Bone marrow (tissue), 2 donors: Measurements from ENCODE around the gene CNOT6L.
"Not testable (repeated sequence)": the region's sequence is repeated elsewhere in the genome, so short reads cannot be mapped to it uniquely, and the experiment has no call there.

ENCODE experiments used
- DNase-seq, 2 donors: peaks; one replicate each; lab custom pipeline; 2025; lab: John Stamatoyannopoulos, UW

The CNOT6L gene

DNA sequence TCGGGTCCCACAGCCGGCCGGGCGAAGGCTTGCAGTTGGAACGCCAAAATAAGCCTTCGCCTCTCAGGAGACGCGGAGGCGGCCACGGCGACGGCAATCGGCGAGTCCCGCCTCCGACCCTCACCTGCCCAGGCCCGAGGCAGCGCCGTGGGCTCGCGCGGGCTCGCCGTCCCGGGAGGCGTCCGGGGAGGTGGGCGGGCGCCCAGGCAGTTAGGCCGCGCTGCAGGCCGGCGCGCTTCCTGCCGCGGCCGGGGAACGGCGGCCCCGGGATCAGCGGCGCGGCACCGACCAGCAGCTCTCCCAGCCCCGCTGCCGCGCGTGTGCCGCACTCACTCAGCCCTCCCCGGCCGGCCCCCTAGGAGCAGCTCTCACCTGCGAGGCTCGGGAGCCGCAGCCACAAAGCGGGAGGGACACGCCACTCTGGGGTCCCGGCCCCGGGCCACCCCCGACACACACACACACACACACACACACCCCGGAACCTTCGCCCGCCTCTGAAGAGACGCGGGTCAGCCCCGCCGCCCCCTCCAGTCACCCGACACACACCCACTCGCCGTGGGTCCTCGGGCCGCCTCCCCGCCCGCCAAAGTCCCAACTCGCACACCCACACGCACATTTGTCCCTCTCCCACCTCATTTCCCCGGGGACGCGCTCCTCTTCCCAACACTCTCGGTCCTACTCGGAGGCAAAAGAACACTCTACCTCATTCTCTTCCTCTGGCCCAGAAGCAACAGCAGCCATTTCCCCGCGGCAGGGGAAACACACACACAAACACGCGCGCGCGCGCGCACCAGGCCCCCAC lies at the start of gene CNOT6L:
Gene CNOT6L, minus strand, starts transcription at position 767 of the 802 bp plus-strand sequence. Its CDS starts 60 bp downstream, at position 707.
- peak; percentile 64 to 69 for DNase-seq

DNA sequence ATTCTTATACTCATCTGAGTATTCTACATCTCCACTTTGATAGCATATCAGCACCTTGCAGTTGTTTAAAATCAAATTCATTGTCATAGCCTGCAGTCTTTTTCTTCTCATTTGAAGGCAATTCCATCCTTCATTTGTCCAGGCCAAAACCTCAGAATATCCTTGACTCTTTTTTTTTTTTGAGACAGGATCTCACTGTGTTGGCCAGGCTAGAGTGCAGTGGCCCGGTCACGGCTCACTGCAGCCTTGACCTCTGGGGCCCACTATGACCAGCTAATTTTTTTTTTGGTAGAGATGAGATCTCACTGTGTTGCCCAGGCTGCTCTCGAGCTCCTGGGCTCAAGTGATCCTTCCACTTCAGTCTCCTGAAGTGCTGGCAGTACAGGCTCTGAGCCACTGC lies 46.1 kb upstream of the CNOT6L start:
- no peak for DNase-seq

DNA sequence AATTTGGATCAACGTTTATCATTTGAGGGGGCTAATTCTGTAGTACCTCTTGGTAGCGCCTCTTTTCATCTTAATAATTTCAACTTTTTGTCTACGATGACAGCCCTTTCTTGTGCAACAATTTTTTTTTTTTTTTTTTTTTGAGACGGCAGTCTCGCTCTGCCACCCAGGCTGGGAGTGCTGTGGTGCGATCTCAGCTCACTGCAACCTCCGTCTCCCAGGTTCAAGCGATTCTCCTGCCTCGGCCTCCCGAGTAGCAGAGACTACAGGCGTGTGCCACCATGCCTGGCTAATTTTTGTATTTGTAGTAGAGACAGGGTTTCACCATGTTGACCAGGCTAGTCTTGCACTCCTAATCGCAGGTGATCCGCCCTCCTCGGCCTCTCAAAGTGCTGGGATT lies 44.2 kb upstream of the CNOT6L start:
- DNase-seq = not testable (repeated sequence)

DNA sequence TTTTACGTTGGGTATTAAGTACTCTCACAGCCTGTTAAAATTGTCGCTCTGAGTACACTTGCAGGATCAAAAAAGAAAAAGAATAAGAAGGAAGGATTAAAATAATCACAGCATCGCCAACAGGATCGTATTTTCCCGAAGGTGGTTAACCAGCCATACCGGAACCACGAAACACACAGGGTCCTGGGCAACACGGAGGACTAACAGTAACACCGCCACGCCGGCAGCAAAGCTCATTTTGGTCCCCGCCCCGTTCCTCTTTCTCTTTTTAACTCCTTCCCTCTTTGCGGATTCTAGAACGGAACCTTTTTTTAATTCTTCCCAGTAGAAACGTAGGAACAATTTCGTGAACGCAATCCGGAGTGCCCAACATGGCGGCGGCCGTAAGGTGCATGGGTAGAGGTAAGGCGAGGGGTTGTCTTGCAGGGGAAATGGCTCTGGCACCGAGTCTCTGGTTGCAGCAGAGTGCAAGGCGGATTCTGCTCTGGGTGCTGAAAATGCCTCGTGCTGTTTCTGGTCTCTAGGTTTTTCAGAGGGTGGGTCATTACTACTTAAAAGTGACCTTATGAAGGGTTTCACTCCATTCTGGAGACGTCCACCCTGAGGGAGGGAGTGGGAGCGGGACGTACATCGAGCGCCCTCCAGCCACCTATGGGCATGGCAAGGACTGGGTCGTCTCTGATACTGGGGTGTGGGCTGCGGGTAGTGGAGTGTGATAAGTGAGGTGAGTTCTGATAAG lies 43.5 kb upstream of the CNOT6L start, which contains the start of gene MRPL1:
Gene MRPL1, plus strand, starts transcription at position 353 of the 739 bp plus-strand sequence. Its CDS starts 19 bp downstream, at position 372.
- DNase-seq = peak; percentile 84 to 98

DNA sequence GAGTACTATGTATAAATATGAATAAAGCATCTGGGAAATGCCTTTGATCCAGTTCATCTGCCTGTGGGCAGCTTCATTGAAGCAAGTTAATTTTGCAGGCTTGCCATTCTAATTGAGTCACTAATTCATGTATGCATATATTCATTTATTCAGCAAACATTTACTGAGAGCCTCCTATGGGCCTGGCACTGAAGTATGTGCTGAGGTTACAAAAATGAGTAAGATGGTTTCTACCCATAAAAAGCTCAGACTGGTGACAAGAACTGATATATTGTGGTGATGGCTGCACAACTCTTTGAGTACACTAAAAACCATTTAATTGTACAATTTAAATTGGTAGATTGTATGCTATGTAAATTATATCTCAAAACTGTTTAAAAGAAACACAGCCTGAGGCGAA lies 42.3 kb upstream of the CNOT6L start:
- DNase-seq = no peak

DNA sequence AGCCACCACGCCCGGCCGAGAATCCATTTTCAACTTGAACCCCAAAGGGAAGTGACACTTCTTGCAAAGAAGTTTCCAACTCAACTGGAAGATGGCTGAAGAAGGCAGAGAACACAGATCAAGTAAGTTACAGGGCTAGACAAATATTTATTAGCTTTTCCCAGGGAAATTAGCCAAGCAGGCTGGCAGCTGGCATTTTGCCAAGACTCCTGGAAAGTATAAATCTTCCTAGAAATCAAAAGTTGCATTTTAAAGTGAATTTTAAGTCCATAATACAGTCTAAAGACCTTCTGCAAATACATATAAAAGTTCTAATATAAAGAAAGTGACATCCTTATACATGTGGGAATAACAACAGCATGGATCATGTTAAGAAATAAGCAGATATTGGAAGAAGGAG lies 40.1 kb upstream of the CNOT6L start:
- DNase-seq = no peak

DNA sequence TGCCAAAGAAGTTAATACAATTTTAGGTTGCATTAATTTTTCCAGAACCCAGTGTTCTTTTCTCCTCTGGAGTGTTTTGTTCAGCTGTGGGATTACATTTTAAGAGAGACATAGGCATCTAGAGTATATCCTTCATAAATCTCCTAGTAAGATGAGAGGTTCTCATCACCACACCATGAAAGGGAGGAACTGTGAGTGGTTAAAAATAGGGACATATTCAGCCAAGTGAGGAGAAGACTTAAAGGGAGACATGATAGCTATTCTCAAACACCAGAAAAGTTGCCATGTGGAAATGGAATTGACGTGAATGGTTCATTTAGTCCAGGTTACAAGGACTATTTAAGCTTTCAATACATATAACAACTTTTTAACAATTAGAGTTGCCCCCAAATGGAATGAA lies 37.0 kb upstream of the CNOT6L start:
- DNase-seq = no peak

DNA sequence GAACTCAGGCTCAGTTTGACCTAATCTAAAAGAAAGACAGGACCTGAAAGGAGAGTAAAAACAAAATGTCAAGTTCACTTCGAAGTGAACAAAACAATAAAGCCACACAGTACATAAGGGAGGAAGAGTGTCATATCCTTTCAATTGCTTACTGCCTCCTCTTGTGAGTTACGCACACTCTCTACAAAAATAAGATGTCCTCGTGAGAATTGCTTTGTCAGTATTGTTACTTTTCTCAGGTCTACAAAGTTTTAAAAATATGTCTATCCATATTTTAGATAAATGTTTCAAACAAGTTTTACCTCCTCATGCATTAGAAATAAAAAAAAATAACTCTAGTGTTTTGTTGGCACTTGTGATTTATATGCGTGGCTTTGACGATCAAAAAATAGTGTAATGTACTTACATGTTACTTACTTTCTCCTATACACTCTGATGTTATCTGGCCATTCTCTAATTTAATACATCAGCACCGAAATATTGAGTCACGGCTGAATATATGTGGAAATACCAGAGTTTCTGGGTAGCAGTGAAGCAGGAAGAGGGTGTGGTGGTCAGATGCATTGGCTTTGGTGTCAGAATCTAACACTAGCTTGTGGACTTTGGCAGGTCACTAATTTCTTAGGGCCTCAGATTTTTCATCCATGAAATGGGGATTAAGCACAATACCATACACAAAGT lies 35.4 kb upstream of the CNOT6L start:
- DNase-seq = peak in 1 of 2 donors; percentile 15

DNA sequence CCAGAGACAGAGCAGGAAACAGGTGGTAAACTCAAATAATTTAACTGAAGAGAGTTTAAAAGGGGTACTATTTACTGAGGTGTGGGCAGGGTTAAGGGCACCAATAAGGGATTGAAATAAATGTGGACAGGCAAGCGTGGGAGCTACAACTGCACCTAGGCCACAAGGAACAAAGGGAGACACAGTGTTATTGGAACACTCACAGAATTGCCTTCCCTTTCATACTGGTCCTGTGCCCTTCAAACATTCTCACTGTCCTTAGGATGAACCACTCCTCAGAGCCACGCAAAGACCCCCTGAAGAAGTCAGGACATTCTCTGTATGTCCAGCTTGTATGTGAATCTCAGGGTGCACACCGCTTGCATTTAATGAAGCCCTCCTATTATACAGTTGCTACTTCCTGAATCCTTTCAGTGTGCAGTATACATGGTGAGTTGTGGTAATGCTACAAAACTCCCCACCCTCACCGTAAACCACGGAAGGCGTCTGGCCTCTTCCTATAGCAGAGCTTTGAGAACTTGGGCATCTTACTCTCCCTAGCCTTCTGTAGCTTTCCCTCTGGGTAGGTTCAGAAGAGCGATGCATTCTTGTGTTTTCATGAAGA lies 33.8 kb upstream of the CNOT6L start:
- DNase-seq = peak in 1 of 2 donors; percentile 65

DNA sequence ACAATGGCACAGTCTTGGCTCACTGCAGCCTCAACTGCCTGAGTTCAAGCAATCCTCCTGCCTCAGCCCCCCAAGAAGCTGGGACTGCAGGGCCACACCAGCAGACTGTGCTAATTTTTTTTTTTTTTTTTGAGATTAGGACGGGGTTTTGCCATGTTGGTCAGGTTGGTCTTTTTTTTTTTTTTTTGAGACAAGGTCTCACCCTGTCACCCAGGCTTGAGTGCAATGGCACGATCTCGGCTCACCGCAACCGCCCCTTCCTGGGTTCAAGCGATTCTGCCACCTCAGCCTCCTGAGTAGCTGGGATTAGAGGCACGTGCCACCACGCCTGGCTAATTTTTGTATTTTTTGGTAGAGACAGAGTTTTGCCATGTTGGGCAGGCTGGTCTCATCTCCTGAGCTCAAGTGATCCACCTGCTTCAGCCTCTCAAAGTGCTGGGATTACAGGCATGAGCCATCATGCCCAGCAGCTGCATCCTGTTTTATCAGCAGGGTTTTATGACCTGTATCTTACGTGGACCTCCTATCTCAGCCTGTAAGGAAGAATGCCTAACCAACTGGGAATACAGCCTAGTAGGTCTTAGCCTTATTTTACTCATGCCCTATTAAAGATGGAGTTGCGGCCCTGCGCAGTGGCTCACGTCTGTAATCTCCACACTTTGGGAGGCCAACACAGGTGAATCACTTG lies 30.3 kb upstream of the CNOT6L start:
- no peak for DNase-seq

DNA sequence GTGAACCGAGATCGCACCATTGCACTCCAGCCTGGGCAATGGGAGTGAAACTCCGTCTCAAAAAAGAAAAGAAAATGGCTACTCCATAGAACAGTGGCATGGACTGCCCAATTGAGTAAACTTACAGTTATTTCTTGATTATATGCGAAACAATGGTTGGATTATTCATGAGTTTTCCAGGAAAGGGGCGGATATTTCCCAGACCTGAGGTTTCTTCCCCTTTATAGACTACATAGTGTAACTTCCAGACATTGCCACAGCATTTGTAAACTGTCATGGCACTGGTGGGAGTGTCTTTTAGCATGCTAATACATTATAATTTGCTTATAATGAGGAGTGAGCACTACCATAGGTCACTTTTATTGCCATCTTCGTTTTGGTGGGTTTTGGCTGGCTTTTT lies 29.3 kb upstream of the CNOT6L start:
- DNase-seq = no peak

DNA sequence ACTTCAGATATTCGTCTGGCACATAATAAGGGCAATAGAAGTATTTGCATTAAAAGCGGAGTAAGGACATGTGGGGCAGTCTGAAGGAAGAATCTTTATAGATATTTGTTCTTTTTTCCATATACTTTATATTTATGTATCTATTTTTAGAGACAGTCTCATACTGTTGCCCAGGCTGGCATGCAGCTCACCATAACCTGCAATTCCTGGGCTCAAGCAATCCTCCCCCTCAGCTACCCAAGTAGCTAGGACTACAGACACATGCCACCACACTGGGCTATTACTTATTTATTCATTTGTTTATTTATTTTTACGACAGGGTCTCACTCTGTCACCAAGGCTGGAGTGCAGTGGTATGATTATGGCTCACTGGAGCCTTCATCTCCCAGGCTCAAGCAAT lies 26.8 kb upstream of the CNOT6L start:
- no peak for DNase-seq

DNA sequence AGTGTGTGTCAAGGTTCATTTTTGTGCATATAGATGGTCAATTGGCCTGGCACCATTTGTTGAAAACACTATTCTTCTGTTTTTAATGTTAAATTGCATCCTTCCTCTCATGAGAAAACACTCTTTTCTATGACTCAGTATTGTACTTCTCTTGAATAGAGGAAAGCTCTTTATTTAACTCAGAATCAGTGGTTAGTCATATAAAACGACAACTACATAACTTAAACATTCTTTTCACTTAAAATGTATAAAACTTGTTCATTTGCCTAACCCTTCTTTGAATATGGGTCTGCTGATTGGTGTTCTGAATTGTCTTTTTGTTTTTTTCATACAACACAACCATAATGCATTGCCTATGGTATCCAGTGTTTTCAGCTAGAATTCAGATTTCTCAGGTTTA lies 26.2 kb upstream of the CNOT6L start:
- no peak for DNase-seq

DNA sequence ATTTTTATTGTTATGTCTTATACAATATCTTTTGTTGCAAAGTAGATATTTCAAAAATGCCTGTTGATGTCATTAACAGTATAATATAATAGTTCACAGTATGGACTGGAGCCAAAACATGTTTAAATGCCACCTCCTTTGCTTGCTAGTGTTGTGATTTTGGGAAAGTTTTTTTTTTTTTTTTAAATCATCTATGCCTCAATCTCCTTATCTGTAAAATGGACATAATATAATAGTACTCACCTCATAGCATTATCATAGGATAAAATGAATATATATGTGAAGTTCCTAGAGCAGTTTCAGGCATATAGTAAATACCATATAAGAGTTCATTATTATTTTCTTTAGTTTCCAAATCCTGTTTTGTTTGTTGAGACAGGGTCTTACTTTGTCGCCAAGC lies 25.2 kb upstream of the CNOT6L start:
- DNase-seq = no peak

DNA sequence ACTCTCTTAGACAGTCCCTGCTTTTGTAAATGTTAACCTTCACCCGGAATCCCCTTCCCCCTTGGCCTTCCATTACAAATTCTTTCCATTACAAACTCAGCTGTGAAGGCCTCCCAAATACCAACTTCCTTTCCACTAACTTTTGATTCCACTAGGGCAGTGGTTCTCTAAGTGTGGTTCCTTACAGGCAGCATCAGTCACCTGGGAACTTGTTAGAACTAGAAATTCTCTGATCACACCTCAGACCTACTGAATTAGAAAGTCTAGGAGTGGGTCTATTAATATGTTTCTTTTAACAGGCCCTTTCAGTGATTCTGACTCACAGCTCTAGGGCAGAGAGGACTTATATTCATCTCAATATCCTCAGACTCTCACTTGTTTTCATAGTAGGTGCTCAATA lies 24.5 kb upstream of the CNOT6L start:
- DNase-seq = no peak

DNA sequence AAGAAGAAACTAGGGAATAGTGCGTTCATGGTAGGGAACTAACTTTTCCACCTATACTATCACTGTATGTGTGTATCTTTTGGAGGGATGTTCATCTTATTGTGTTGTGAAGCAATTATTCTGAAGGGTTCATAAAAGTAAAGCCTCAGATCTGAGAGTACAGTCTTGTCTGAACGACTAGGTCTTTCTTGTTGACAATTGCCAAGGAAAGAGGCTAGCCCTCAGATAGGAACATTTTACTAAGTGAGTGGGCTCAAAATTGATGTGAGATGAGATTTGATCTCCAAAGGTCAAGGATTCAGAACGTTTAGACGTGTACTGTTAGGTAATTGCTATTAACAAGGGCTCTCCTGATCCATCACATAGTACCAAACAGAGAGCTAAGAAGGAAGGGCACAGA lies 15.2 kb upstream of the CNOT6L start:
- no peak for DNase-seq

DNA sequence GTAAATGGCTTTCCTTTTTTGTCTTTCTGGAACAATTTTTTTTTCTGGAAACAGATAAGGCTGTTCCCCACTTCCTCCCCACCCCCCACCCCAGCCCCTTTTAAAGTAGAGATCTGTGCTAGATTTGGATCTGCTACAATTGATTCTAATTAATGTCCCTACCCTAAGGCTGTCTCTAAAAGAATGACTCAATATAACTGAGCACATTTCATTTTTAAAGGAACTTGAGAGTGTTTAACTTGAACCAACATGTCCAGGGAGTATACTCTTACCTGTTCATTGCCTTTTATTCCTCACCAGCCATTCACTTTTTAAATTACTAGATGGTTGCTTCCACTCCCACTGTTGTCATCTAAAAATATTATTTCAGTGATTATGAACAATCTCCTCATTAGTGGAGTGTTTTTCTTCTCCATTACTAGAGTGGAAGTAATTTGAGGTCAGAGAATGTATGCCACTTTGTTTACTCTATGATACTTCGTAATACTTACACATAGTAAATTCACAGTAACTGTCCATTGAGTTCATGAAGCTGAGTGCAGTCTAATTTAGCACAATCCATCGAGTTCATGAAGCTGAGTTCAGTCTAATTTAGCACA lies 14.1 kb upstream of the CNOT6L start:
- no peak for DNase-seq

DNA sequence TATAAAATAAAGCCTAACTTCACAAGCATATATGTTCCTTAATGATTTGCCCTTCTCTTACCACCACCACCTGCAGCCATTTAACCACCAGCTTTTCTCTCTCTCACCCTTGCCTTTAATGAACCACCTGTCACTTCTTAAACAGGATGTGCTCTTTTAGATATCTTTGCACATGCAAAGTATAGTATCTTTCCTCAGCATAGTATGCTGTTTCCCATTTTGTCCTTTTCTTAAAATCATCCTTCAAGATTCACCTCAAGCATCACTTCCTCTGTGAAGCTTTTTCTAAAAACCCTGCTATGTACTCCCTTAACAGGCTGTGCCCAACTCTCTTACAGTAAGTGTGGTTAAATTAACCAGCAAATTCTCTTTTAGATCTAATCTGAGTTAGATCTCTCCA lies 8.2 kb upstream of the CNOT6L start:
- no peak for DNase-seq

DNA sequence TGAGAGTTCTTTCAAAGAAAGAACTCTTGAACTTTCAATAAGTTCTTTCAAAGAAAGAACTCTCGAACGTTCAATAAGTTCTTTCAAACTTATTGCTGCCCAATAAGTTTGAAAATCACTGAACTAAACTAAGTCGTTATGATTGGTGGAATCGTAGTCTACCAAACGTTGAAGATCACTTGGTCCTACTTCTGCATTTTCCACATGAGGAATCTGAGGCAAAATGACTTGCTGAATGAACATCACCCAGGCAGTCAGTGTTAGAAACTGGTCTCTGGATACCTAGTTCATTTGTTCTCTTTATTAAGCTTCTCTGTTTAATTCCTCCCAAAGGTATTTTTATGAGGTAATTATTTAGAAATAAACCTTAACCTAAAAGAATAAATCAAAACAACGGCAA lies 7.1 kb upstream of the CNOT6L start:
- no peak for DNase-seq

DNA sequence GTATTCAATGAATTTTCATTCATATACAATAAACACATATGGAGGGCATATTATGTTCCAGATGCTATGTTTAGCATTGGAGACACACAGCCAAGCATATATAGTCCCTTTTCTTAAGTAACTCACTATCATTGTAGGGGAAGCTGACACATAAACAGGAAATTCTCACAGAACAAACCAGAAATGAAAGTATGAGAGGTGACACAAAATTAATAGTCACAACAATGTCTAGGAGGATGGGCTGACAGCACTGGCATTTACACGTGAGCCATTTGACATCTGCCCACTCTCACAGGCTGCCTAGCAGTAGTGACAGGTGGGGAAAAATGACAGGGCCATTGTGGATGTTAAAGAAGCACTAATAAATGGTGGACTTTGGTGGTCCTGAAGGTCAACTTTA lies 2.6 kb upstream of the CNOT6L start:
- DNase-seq = peak in 1 of 2 donors; percentile 79
